ENCODE results near the gene PPFIA3.

PPFIA3 gene

GRCh38 chr19:49151267-49152118 lies 32.1 kb downstream of the PPFIA3 start:
- peaks cover 28% of the 10 kb centered on the region for H3K27me3 Mint-ChIP-seq (ENCODE audit: low read depth, poor library complexity)
- peaks cover 12% of the 10 kb centered on the region for H3K36me3 Mint-ChIP-seq (ENCODE audit: low read depth)
- peak; percentile 75 for DNase-seq
- peaks cover 20% of the 10 kb centered on the region for H3K9me3 Mint-ChIP-seq
- no peak overlapping the region for H3K27ac Mint-ChIP-seq
- H3K4me1 Mint-ChIP-seq = peaks cover 76% of the 10 kb centered on the region
- TF ChIP-seq, protein P1, sequence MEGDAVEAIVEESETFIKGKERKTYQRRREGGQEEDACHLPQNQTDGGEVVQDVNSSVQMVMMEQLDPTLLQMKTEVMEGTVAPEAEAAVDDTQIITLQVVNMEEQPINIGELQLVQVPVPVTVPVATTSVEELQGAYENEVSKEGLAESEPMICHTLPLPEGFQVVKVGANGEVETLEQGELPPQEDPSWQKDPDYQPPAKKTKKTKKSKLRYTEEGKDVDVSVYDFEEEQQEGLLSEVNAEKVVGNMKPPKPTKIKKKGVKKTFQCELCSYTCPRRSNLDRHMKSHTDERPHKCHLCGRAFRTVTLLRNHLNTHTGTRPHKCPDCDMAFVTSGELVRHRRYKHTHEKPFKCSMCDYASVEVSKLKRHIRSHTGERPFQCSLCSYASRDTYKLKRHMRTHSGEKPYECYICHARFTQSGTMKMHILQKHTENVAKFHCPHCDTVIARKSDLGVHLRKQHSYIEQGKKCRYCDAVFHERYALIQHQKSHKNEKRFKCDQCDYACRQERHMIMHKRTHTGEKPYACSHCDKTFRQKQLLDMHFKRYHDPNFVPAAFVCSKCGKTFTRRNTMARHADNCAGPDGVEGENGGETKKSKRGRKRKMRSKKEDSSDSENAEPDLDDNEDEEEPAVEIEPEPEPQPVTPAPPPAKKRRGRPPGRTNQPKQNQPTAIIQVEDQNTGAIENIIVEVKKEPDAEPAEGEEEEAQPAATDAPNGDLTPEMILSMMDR (IDR thresholded peaks at IDR 0.05) = no peak
- peak overlapping the region; percentile 89 for H3K4me3 Mint-ChIP-seq

DNA sequence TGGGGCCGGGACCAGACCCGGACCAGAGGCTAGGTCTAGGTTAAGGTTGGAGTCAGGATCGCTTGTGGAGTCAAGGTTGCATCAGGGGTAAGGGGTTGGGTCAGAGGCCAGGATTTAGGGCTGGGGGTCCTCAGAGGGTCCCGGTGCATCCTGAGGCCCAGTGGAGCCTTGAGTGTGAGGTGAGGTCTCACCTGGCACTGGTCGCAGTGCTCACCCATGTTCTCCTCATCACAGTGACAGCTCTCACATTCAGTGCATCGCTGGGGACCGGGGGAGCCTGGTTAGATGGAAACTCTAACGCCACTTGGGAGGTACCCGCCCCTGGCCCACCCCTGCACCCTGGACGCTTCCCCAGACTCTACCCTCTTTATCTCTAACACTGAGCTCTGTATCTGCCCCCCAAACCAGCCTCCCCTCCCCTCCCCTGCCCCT lies 32.8 kb downstream of the PPFIA3 start:
- H3K9me3 Mint-ChIP-seq = peaks cover 20% of the 10 kb centered on the region
- TF ChIP-seq, protein P1 (IDR thresholded peaks at IDR 0.05) = no peak
- H3K36me3 Mint-ChIP-seq (ENCODE audit: low read depth) = peaks cover 12% of the 10 kb centered on the region
- no peak overlapping the region for H3K27ac Mint-ChIP-seq
- DNase-seq = no peak
- peaks cover 28% of the 10 kb centered on the region for H3K27me3 Mint-ChIP-seq (ENCODE audit: low read depth, poor library complexity)
- H3K4me3 Mint-ChIP-seq = peak overlapping the region; percentile 80
- peaks cover 74% of the 10 kb centered on the region for H3K4me1 Mint-ChIP-seq

GRCh38 chr19:49153167-49153809 lies 33.9 kb downstream of the PPFIA3 start:
- DNase-seq = no peak
- H3K36me3 Mint-ChIP-seq (ENCODE audit: low read depth) = peaks cover 12% of the 10 kb centered on the region
- TF ChIP-seq, protein P1 (IDR thresholded peaks at IDR 0.05) = no peak
- no peak overlapping the region for H3K27ac Mint-ChIP-seq
- peaks cover 71% of the 10 kb centered on the region for H3K4me1 Mint-ChIP-seq
- peaks cover 28% of the 10 kb centered on the region for H3K27me3 Mint-ChIP-seq (ENCODE audit: low read depth, poor library complexity)
- H3K4me3 Mint-ChIP-seq = peak overlapping the region; percentile 69
- peaks cover 20% of the 10 kb centered on the region for H3K9me3 Mint-ChIP-seq

DNA sequence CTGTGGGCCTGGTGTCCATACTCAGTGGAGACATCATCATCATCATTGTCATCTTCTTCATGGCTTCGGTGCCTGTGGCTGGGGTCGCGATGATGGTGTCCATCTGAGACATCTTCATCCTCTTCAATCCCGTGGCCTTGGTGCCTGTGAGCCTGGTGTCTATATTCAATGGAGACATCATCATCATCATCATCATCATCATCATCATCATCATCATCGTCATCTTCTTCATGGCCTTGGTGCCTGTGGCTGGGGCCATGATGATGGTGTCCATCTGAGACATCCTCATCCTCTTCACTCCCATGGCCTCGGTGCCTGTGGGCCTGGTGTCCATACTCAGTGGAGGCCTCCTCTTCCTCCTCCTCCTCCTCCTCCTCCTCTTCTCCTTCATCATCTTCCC lies 34.9 kb downstream of the PPFIA3 start:
- no peak for DNase-seq
- peaks cover 20% of the 10 kb centered on the region for H3K9me3 Mint-ChIP-seq
- peaks cover 30% of the 10 kb centered on the region for H3K27me3 Mint-ChIP-seq (ENCODE audit: low read depth, poor library complexity)
- peak overlapping the region; percentile 75 for H3K4me3 Mint-ChIP-seq
- peaks cover 12% of the 10 kb centered on the region for H3K36me3 Mint-ChIP-seq (ENCODE audit: low read depth)
- TF ChIP-seq, protein P1 (IDR thresholded peaks at IDR 0.05) = no peak
- H3K27ac Mint-ChIP-seq = no peak overlapping the region
- H3K4me1 Mint-ChIP-seq = peaks cover 65% of the 10 kb centered on the region

DNA sequence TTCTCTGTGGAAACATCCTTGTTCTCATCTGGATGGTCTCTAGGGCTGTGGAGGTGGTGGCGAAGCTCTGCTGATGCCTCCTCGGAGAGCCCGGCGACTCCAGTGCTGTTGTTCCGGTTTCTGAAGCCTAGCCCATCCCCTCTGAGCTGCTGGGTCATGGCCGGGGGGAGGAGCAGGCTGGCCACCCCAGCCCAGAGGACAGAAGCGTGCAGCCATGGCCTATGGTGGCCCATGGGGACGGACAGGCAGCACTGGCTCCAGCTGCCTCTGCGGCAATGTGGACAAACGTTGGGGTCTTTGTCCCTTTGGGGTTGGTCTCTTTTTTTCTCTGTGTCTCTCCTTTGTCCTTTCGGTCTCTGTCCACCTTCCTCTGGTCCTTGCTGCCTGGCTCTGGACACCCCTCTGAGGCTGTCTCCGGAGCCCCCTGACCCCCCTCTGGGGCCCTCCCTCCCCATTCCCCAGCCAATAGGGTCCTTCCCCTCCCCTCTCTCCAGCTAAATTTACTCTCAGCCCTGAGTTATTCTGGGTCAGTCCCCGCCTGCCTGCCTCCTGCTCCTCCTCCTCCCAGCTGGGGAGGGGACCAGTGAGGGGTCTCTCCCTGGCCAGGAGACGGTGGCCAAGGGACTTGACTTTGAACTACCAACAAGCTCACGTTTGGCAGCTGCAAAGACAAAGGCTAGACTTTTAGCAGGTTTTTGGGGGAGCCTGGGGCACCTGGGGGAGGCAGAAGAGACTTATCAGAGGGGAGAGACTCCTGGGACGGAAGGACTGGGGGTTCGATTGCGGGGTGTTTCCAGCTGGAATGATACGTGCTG lies 35.9 kb downstream of the PPFIA3 start, which contains the start of gene HRC:
HRC (minus strand) TSS at position 392 of the 815 bp plus-strand sequence; CDS start at position 233, 159 bp downstream.
- DNase-seq = peak; percentile 56
- Mint-ChIP-seq H3K27me3 (ENCODE audit: low read depth, poor library complexity) (peaks cover 30% of the 10 kb centered on the region), H3K4me3 (peak within 1 kb of the TSS; percentile 75), H3K4me1 (peaks cover 72% of the 10 kb centered on the region), H3K27ac (peak within 1 kb of the TSS; percentile 97), H3K36me3 (ENCODE audit: low read depth) (peaks cover 12% of the 10 kb centered on the region), H3K9me3 (peaks cover 20% of the 10 kb centered on the region)
- TF ChIP-seq, protein P1 (IDR thresholded peaks at IDR 0.05) = no peak

Measured in nephron progenitor cell (in vitro differentiated cells).